ENCODE results near the gene AQP10. TPM values are rescaled to one million over a fixed set of nuclear protein-coding genes. Genes with fewer than 3 reads are reported as not detected.

AQP10 gene
- polyA plus RNA-seq, 1 donor (not counting 4 experiments of a cell fraction or from before 2014, with no cell fraction given): 0.85 TPM

DNA sequence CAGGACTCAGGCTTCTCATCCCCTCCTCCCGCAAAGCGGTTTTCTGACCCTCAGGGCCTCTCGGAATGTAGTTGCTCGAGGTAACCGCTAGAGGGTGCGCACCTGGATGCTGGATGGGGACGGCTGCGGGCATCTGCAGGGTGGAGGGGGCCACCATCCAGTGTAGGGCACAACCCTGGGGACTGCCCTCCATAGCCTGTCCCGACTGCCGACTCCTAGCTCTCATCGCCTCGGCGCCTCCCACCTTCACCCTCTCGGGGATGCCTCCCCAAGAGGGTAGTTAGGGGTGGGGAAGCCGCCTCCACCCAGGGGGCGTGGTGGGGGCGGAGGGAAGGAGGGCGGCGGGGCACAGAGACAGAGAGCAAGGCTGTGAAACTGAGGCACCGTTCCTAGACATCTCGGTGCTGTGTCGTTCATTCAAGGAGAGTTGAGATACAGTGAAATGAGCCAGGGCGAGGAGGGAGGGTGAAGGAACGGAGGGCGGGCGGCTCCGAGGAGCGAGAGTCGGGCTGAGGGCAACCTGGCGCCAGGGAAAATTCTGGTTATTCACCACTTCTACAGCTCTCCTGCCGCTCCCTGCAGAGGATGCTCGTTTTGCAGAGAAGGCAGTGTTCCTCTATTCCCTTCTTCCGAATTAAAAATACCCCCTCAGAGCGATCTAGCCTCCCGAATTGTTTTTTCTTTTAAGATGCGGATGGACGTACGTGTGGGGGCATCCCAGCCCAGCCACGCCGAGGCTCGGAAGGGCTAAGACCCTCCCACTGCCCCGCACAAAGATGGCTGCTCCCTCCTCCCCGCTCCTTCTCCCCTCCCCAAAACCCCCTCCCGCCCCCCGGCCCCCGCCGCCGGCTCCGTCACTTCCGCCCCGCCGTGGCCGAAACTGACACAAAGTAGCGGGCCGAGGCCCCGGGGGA, 4.0 kb downstream of the AQP10 start, which contains the start of gene ATP8B2:
ATP8B2 (plus strand) TSS at position 857 of the 914 bp plus-strand sequence. CDS start 2,617 bp downstream, outside the sequence.
- H3K27ac ChIP-seq (ENCODE audit: control insufficient read depth, insufficient read depth, low read length): peak within 1 kb of the TSS; percentile 38
- TF ChIP-seq EZH2 (IDR thresholded peaks at IDR 0.05; ENCODE audit: low read length): no peak
- TF ChIP-seq, protein P1, sequence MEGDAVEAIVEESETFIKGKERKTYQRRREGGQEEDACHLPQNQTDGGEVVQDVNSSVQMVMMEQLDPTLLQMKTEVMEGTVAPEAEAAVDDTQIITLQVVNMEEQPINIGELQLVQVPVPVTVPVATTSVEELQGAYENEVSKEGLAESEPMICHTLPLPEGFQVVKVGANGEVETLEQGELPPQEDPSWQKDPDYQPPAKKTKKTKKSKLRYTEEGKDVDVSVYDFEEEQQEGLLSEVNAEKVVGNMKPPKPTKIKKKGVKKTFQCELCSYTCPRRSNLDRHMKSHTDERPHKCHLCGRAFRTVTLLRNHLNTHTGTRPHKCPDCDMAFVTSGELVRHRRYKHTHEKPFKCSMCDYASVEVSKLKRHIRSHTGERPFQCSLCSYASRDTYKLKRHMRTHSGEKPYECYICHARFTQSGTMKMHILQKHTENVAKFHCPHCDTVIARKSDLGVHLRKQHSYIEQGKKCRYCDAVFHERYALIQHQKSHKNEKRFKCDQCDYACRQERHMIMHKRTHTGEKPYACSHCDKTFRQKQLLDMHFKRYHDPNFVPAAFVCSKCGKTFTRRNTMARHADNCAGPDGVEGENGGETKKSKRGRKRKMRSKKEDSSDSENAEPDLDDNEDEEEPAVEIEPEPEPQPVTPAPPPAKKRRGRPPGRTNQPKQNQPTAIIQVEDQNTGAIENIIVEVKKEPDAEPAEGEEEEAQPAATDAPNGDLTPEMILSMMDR (optimal IDR thresholded peaks at IDR 0.05 in 1 of 3, IDR thresholded peaks at IDR 0.05 in 1 of 3, conservative IDR thresholded peaks at IDR 0.05 in 1 of 3; ENCODE audit: extremely low read depth in 1 of 3, insufficient read depth in 2 of 3, low read length in 3 of 3): peak; percentile 92 to 94 (median 93)

DNA sequence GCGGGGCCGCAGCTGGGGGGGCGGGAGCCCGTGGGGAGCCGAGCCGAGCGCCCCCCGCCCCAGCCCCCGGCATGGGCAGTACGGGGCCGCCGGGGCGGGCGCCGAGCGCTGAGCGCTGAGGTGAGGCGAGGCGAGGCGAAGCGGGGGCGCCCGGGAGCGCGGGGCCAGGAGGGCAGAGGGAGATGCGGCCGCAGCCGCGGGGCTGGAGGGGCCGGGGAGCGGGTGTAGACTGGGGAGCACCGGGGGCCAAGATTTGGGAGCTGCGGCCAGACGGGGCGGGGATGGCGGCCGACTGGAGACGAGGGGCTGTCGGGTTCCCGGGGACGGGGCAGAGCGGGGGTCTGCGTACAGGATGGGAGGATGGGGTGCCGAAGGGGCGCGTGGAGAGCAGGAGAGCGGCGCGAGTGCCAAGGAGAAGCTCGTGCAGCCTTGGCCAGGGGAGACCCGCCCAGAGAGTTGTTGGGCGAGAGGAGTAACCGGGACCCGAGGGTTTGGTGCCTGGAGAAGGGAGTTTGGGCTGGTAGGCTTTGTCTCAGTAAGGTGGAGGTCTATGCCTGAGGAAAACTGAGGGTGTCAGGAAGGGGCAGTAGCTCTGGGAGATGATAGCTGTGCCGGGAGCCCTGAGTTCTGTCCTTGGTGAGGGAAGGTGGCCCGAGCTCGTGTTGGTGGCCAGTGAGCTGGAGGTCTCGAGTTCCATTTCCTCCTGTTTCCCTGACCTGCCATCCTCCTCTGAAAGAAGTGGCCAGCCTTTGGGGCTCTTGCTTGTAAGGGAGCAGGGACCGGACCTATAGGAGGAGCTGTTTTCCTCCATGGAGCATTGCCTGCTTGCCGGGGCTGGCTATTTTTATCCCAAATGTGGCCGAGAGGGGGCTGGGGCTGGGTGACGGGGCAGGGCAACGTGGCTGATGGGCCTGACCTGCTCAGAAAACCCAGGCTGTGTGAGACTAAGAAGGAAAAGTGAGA, 5.0 kb downstream of the AQP10 start:
- H2AFZ ChIP-seq (ENCODE audit: control insufficient read depth, low read length): peak overlapping the region; percentile 41
- TF ChIP-seq, protein P1 (optimal IDR thresholded peaks at IDR 0.05 in 1 of 3, IDR thresholded peaks at IDR 0.05 in 1 of 3, conservative IDR thresholded peaks at IDR 0.05 in 1 of 3; ENCODE audit: extremely low read depth in 1 of 3, insufficient read depth in 2 of 3, low read length in 3 of 3): peak; percentile 61 to 65 (median 63)
- no peak for TF ChIP-seq EZH2 (IDR thresholded peaks at IDR 0.05; ENCODE audit: low read length)
- no peaks in the 10 kb centered on the region for H3K9me3 ChIP-seq (ENCODE audit: control insufficient read depth, low read depth, low read length)
- peak overlapping the region; percentile 38 for H3K27ac ChIP-seq (ENCODE audit: control insufficient read depth, insufficient read depth, low read length)
- H3K9ac ChIP-seq (ENCODE audit: control insufficient read depth, extremely low read depth, insufficient read depth, low read length): peak overlapping the region; percentile 64
- H3K9me1 ChIP-seq (ENCODE audit: control insufficient read depth, extremely low read depth, insufficient read depth, low read length): no peaks in the 10 kb centered on the region
- peaks cover 27% of the 10 kb centered on the region for H3K4me1 ChIP-seq (ENCODE audit: control insufficient read depth, extremely low read depth, insufficient read depth, low read length)
- FAIRE-seq (peak; percentile 55), DNase-seq (ENCODE audit: low read depth, low spot score) (peak; percentile 36)
- peak overlapping the region; percentile 86 for H3K4me2 ChIP-seq (ENCODE audit: control insufficient read depth, extremely low read depth, insufficient read depth, low read depth, low read length)
- dilution Hi-C loops (cut with MboI; ENCODE audit: extremely low pct_ligation_motif_present, low sequenced_read_pairs): no loop called here
- peak overlapping the region; percentile 55 to 68 (median 66) for H3K4me3 ChIP-seq (ENCODE audit: control insufficient read depth in 2 of 3, extremely low read depth in 1 of 3, insufficient read depth in 2 of 3, low read depth in 1 of 3, low read length in 3 of 3)
- H4K20me1 ChIP-seq (ENCODE audit: control insufficient read depth, extremely low read depth, insufficient read depth, low read length): no peaks in the 10 kb centered on the region
- peaks cover 0 to 1% of the 10 kb centered on the region in 2 experiments for H3K36me3 ChIP-seq (ENCODE audit: control insufficient read depth in 2 of 2, extremely low read depth in 1 of 2, insufficient read depth in 2 of 2, low read length in 2 of 2)
- no peaks in the 10 kb centered on the region for H3K79me2 ChIP-seq (ENCODE audit: control insufficient read depth, insufficient read depth, low read length)
- H3K27me3 ChIP-seq (ENCODE audit: control insufficient read depth, extremely low read depth, insufficient read depth, low read length): no peaks in the 10 kb centered on the region

More for the DNA sequence above, 4.0 kb downstream of the AQP10 start, which contains the start of gene ATP8B2:
- H3K79me2 ChIP-seq (ENCODE audit: control insufficient read depth, insufficient read depth, low read length): no peaks in the 10 kb centered on the region
- peaks cover 32% of the 10 kb centered on the region for H3K4me1 ChIP-seq (ENCODE audit: control insufficient read depth, extremely low read depth, insufficient read depth, low read length)
- dilution Hi-C loops (cut with MboI; ENCODE audit: extremely low pct_ligation_motif_present, low sequenced_read_pairs): no loop called here
- H3K4me2 ChIP-seq (ENCODE audit: control insufficient read depth, extremely low read depth, insufficient read depth, low read depth, low read length): peak within 1 kb of the TSS; percentile 86
- H3K36me3 ChIP-seq (ENCODE audit: control insufficient read depth in 2 of 2, extremely low read depth in 1 of 2, insufficient read depth in 2 of 2, low read length in 2 of 2): no peaks in the 10 kb centered on the region
- H3K27me3 ChIP-seq (ENCODE audit: control insufficient read depth, extremely low read depth, insufficient read depth, low read length): no peaks in the 10 kb centered on the region
- H3K9me3 ChIP-seq (ENCODE audit: control insufficient read depth, low read depth, low read length): no peaks in the 10 kb centered on the region
- H2AFZ ChIP-seq (ENCODE audit: control insufficient read depth, low read length): peak within 1 kb of the TSS; percentile 94
- DNase-seq (ENCODE audit: low read depth, low spot score) (no peak), FAIRE-seq (no peak)
- no peaks in the 10 kb centered on the region for H4K20me1 ChIP-seq (ENCODE audit: control insufficient read depth, extremely low read depth, insufficient read depth, low read length)
- no peaks in the 10 kb centered on the region for H3K9me1 ChIP-seq (ENCODE audit: control insufficient read depth, extremely low read depth, insufficient read depth, low read length)
- H3K9ac ChIP-seq (ENCODE audit: control insufficient read depth, extremely low read depth, insufficient read depth, low read length): peak within 1 kb of the TSS; percentile 64
- peak within 1 kb of the TSS; percentile 55 to 68 (median 66) for H3K4me3 ChIP-seq (ENCODE audit: control insufficient read depth in 2 of 3, extremely low read depth in 1 of 3, insufficient read depth in 2 of 3, low read depth in 1 of 3, low read length in 3 of 3)

Measured in keratinocyte (primary cell).